Measurements from ENCODE around the gene DYSF.

DNA sequence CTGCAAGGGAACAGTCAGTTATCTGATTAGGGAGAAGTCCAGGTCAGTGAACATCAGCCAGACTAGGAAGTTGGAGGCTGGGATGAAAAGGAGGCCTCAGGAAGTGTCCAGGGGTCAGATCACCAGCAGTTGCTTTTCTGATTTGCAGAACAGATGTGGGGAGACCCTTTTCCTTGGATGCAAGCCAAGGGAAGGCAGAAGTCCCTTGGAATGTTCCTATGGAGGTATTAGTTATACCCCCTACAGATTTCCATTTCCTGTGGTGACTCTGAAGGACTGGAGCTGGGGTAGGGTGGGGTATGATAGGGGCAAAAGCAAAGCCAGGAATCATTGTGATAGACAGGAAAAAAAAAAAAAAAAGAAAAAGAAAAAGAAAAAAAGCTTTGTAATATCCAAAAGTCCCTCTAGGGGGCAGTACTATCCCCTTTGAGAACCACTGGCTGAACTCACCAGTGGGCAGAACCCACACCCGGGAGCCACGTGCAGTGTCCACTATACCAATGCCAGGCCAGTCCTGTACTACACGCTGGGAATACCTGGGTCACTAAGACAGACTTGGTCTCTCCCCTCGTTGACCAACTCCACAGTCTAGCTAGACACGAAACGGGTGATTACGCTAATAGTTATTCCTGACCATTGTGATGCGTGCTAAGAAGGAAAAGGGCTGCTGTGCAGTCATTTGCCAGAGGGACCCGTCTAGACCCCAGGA lies 7.4 kb downstream of the DYSF start:
- no peak for TF ChIP-seq POLR2A (IDR thresholded peaks at IDR 0.05)
- no peak for TF ChIP-seq CTCF (IDR thresholded peaks at IDR 0.05)
